Measurements from ENCODE around the gene ARHGAP6. TPM values are rescaled to one million over a fixed set of nuclear protein-coding genes. Genes with fewer than 3 reads are reported as not detected.

Gene ARHGAP6
- total RNA-seq, 1 experiment from 2014 or later, result 0.10 TPM

- TF ChIP-seq ZBTB33 (IDR thresholded peaks at IDR 0.05; ENCODE audit: extremely low read depth, insufficient replicate concordance, low read length), result no peak
These were observed 546.3 kb downstream of the ARHGAP6 start (continued) for GRCh38 chrX:11119313-11119943.

- Histone ChIP-seq H4K20me1 (ENCODE audit: insufficient read depth) (no peaks in the 10 kb centered on the region; the same call in 1 of the 2 replicates), H2AFZ (ENCODE audit: low read depth, low read length, poor library complexity, severe bottlenecking) (no peak overlapping the region), H3K4me3 (replicated peaks in 1 of 2; ENCODE audit: low read depth in 1 of 2, low read length in 2 of 2) (no peak overlapping the region), H3K9me3 (ENCODE audit: control insufficient read depth in 1 of 2, insufficient read depth in 1 of 2, low read depth in 1 of 2, low read length in 2 of 2) (no peaks in the 10 kb centered on the region), H3K27ac (ENCODE audit: low read depth, low read length) (no peak overlapping the region), H3K9ac (ENCODE audit: low read length) (no peak overlapping the region), H3K79me2 (ENCODE audit: insufficient read depth, low read length) (peaks cover 27% of the 10 kb centered on the region), H3K4me1 (ENCODE audit: control insufficient read depth in 1 of 2, insufficient read depth in 2 of 2, low read length in 2 of 2) (no peaks in the 10 kb centered on the region), H3K4me2 (ENCODE audit: low read length) (no peak overlapping the region), H3K27me3 (ENCODE audit: insufficient read depth, low read length) (no peaks in the 10 kb centered on the region), H3K9me2 (ENCODE audit: insufficient read depth) (no peaks in the 10 kb centered on the region), H3K36me3 (ENCODE audit: control insufficient read depth in 1 of 2, insufficient read depth in 2 of 2, low read length in 2 of 2) (peaks cover 45% of the 10 kb centered on the region in 2 experiments)
- RAD21 ChIA-PET (ENCODE audit: low non-redundant PET in 1 of 2, low total read pairs in 2 of 2, uncharacterized antibody in 2 of 2, unreplicated experiment in 2 of 2), result no interaction called here
- POLR2A ChIA-PET, result no interaction called here
- no TSS peak for BruUV-seq (replicated peaks)
- CTCF ChIA-PET, result no interaction called here
- ATAC-seq (no peak), DNase-seq (ENCODE audit: low read depth, low spot score) (no peak)
- TF ChIP-seq TCF7L2 (IDR thresholded peaks at IDR 0.05; ENCODE audit: borderline replicate concordance, extremely low read depth, insufficient read depth, insufficient read length) (no peak), JUND (IDR thresholded peaks at IDR 0.05) (no peak), RAD21 (IDR thresholded peaks at IDR 0.05; ENCODE audit: low read depth) (no peak), CEBPB (IDR thresholded peaks at IDR 0.05; ENCODE audit: low read depth) (no peak), ZNF274 (IDR thresholded peaks at IDR 0.05; ENCODE audit: low read depth, low read length) (no peak), CBX3 (IDR thresholded peaks at IDR 0.05; ENCODE audit: low read depth) (no peak), EZH2 (IDR thresholded peaks at IDR 0.05) (no peak), POLR2A (IDR thresholded peaks at IDR 0.05; ENCODE audit: borderline replicate concordance, extremely low read depth, insufficient read depth, insufficient read length) (no peak), MAX (IDR thresholded peaks at IDR 0.05) (no peak), ZBTB33 (IDR thresholded peaks at IDR 0.05; ENCODE audit: extremely low read depth, insufficient replicate concordance, low read length) (no peak), ELF1 (IDR thresholded peaks at IDR 0.05; ENCODE audit: borderline replicate concordance, low read depth) (no peak), POLR2AphosphoS5 (IDR thresholded peaks at IDR 0.05; ENCODE audit: low read depth, low read length) (no peak), EZH2phosphoT487 (IDR thresholded peaks at IDR 0.05; ENCODE audit: borderline replicate concordance) (no peak), FOSL1 (IDR thresholded peaks at IDR 0.05; ENCODE audit: low read depth) (no peak), REST (IDR thresholded peaks at IDR 0.05; ENCODE audit: low read depth) (no peak), ZFX (IDR thresholded peaks at IDR 0.05) (no peak)
- intact Hi-C loops (cut with micrococcal nuclease), result no loop called here
These were observed 548.0 kb downstream of the ARHGAP6 start for GRCh38 chrX:11117745-11118144.

Measured in HCT116 (cell line).